Esophagus squamous epithelium (tissue), 5 donors: Measurements from ENCODE around the gene MUC22. TPM values are rescaled to one million over a fixed set of nuclear protein-coding genes. Genes with fewer than 3 reads are reported as not detected.
A peak's percentile ranks its signal among the peaks of the same experiment; 100 is the strongest.

Experiments
- DNase-seq: peaks from one replicate; lab custom pipeline; 2025; lab: John Stamatoyannopoulos, UW
- H3K27ac ChIP-seq, 4 donors: fragments of 200-600 bp; sonication (generic); one replicate each; pipeline ENCODE4 v1.5.1; 2016 to 2019; ENCODE audit warnings: mild to moderate bottlenecking in 1 of 4
- H3K27me3 ChIP-seq, 4 donors: fragments of 200-600 bp; sonication (generic); 1 replicate in 3 of 4; 2 replicates in 1 of 4; pipeline versions ENCODE4 v1.5.1 to v1.6.0; 2017 to 2021; ENCODE audit warnings: antibody characterized with exemption in 1 of 4
- H3K36me3 ChIP-seq, 3 donors: fragments of 200-600 bp; sonication (generic); one replicate each; pipeline ENCODE4 v1.5.1; 2016 to 2019
- H3K4me1 ChIP-seq, 3 donors: fragments of 200-600 bp; sonication (generic); one replicate each; pipeline ENCODE4 v1.5.1; 2017 to 2019
- H3K4me3 ChIP-seq, 4 donors: fragments of 200-600 bp; sonication (generic); 1 replicate in 3 of 4; 2 replicates in 1 of 4; pipeline ENCODE4 v1.5.1; 2016 to 2019; ENCODE audit warnings: mild to moderate bottlenecking in 2 of 4, moderate library complexity in 1 of 4
- H3K9me3 ChIP-seq, 3 donors: fragments of 200-600 bp; sonication (generic); one replicate each; pipeline ENCODE4 v1.5.1; 2016 to 2019
- POLR2A ChIP-seq, 4 donors: fragments of 450-650 bp; IDR thresholded peaks; one replicate each; pipeline ENCODE4 v1.6.1; 2017; ENCODE audit warnings: antibody characterized with exemption in 4 of 4, mild to moderate bottlenecking in 4 of 4, moderate library complexity in 3 of 4
- WGBS, 2 donors: methylation state at CpG; one replicate each; pipeline ENCODE4 v1.1.5; 2018; 5-methylcytosine and 5-hydroxymethylcytosine counted together
- intact Hi-C: fragments of 100-400 bp; cut with DNase I; formaldehyde crosslinking; loops from one replicate; pipeline ENCODE4 v1.15.0; 2022
- total RNA-seq, 4 donors: library from RNA; depleted of rRNA; stranded (reverse); fragments of >200 nt; gene quantifications; one replicate each; pipeline ENCODE4 v1.1.0, GENCODE V29; 2016
- TF ChIP-seq, protein P1 (sequence below), 6 experiments: fragments of 450-650 bp in 4 of 6; fragments of 200-600 bp in 2 of 6; sonication (generic) in 2 of 6; IDR thresholded peaks; one replicate each; pipeline ENCODE4 v1.5.1; 2016 to 2019; ENCODE audit warnings: antibody characterized with exemption in 6 of 6, mild to moderate bottlenecking in 4 of 6, moderate library complexity in 4 of 6
- donor health status: DM: yes; HTN: yes; CAD: no.

The MUC22 gene
- total RNA-seq, 4 donors from 2014 or later: 4.1 to 10.1 (median 7.6) TPM

DNA sequence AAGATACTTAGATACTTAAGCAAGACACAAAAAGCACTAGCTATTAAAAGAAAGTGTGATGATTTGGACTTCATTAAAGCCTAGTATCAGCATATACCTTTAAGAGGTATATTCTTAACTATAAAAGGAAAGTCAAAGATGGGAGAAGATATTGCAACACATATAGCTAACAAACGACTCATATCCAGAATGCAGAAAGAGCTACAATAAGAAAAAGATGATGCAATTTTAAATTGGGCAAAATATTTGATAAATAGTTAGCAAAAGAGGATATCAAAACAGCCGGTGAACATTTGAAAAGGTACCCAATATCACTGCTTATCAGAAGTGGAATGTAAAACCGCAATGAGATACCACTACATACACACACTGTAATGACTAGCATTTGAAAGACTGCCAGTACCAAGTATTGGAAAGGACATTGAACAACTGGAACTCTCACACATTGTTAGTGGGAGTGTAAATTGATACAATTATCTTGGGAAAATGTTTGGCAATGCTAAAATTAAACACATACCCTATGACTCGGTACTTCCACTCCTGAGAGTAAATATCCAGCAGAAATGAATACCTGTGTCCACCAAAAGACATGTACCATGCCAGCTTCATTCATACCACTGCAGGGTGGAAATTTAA, 25.7 kb downstream of the MUC22 start:
- no peak for TF ChIP-seq POLR2A (IDR thresholded peaks at IDR 0.05)
- TF ChIP-seq, protein P1, sequence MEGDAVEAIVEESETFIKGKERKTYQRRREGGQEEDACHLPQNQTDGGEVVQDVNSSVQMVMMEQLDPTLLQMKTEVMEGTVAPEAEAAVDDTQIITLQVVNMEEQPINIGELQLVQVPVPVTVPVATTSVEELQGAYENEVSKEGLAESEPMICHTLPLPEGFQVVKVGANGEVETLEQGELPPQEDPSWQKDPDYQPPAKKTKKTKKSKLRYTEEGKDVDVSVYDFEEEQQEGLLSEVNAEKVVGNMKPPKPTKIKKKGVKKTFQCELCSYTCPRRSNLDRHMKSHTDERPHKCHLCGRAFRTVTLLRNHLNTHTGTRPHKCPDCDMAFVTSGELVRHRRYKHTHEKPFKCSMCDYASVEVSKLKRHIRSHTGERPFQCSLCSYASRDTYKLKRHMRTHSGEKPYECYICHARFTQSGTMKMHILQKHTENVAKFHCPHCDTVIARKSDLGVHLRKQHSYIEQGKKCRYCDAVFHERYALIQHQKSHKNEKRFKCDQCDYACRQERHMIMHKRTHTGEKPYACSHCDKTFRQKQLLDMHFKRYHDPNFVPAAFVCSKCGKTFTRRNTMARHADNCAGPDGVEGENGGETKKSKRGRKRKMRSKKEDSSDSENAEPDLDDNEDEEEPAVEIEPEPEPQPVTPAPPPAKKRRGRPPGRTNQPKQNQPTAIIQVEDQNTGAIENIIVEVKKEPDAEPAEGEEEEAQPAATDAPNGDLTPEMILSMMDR (IDR thresholded peaks at IDR 0.05): no peak
- Histone ChIP-seq H3K4me1 (no peaks in the 10 kb centered on the region), H3K9me3 (no peaks in the 10 kb centered on the region), H3K27me3 (no peaks in the 10 kb centered on the region), H3K4me3 (no peak overlapping the region), H3K27ac (no peak overlapping the region), H3K36me3 (no peaks in the 10 kb centered on the region)
- intact Hi-C loops: no loop called here
- no peak for DNase-seq
- WGBS, 2 donors: 64% methylated on average over 4 of the region's 4 CpGs

DNA sequence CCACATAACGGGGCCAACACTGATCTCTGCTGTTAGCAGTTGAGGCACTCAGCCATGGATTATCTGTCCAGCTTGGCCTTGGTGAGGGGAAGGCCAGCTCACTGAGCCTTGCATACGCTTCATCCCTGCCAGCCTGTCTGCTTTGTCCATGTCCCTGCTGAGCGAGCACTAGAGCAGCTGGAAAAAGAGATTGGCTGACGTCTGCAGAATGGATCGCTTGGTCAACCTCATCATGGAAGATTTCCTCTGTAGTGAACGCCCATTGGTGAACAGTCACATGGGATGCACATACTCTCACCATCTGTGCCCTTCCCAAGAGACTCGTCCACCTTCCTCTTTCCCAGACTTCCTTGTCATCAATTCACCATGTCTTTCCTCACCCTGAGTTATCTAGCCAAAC, 26.9 kb downstream of the MUC22 start:
- Histone ChIP-seq H3K4me1 (no peaks in the 10 kb centered on the region), H3K27me3 (no peaks in the 10 kb centered on the region), H3K27ac (no peak overlapping the region), H3K4me3 (no peak overlapping the region), H3K9me3 (no peaks in the 10 kb centered on the region), H3K36me3 (no peaks in the 10 kb centered on the region)
- DNase-seq: no peak
- whole genome bisulfite sequencing, 2 donors: 80 to 82% methylated on average over 7 of the region's 7 CpGs
- intact Hi-C loops: no loop called here
- TF ChIP-seq, protein P1 (IDR thresholded peaks at IDR 0.05): no peak
- TF ChIP-seq POLR2A (IDR thresholded peaks at IDR 0.05): no peak

DNA sequence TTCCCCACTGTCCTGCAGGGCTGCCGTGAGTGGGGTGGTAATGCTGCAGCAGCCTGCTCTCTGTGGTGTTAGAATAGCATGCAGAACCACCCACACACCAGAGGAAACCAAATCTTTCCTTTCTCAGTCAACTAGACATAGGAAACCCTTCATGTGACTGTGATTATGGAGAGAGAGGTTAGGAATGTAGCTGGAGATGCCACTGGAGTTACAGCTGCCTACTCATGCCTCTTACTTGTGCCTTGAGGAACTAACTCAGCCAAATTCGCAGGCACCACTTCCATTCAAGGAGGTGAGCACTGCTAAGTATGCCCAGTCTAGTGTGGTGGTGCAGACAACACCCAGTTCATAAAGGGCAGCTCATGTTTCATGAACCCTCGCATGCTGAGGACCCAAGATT, 27.4 kb downstream of the MUC22 start:
- Histone ChIP-seq H3K4me1 (peaks cover 0 to 2% (median 0%) of the 10 kb centered on the region in 3 donors), H3K9me3 (no peaks in the 10 kb centered on the region), H3K36me3 (no peaks in the 10 kb centered on the region), H3K4me3 (no peak overlapping the region), H3K27me3 (no peaks in the 10 kb centered on the region), H3K27ac (no peak overlapping the region)
- no peak for DNase-seq
- no peak for TF ChIP-seq POLR2A (IDR thresholded peaks at IDR 0.05)
- TF ChIP-seq, protein P1 (IDR thresholded peaks at IDR 0.05): no peak
- WGBS, 2 donors: 29 to 82% methylated on average over 1 to 3 of the region's 3 CpGs
- intact Hi-C loops: no loop called here

DNA sequence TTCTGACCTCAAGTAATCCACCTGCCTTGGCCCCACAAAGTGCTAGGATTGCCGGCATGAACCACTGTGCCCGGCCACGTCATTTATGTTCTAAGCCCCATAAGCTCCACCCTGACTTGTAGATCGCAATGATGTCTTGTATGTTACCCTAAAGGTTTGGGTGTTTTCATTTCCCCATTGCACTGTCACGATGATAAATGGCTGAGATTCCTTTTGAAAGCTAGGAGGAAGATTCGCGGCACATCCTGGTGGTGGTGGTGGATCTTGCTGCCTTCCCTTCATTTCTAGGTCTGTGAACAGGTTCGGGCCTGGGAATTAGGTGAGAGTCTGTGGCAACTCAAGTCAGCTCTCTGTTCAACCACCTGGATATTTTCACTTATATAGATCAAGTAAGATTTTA, 28.3 kb downstream of the MUC22 start:
- no peaks in the 10 kb centered on the region for H3K9me3 ChIP-seq
- 83 to 89% methylated on average over 8 of the region's 8 CpGs for WGBS, 2 donors

DNA sequence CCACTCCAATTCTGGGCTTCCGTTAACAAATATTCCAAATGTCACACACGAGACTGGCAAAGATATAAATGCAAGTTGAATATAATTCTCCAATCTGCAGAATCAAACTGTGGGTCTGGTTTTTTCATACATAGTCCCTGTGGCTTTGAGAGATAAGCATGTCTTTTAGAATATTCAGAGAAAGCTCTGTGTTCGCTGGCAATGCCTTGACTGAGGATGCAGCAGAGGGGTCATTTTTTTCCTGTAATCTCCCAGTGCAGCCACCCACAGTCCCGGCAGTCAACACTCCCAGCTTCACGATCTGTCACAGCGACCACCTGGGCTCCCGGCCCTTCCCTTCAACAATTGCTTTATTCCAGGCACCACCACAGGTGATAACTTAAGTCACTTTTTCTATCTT, 30.5 kb downstream of the MUC22 start:
- peaks cover 0 to 9% (median 0%) of the 10 kb centered on the region in 3 donors for H3K4me1 ChIP-seq

More for the DNA sequence above, 28.3 kb downstream of the MUC22 start:
- no peaks in the 10 kb centered on the region for H3K27me3 ChIP-seq
- peaks cover 0 to 9% (median 0%) of the 10 kb centered on the region in 3 donors for H3K4me1 ChIP-seq
- H3K36me3 ChIP-seq: no peaks in the 10 kb centered on the region
- TF ChIP-seq POLR2A (IDR thresholded peaks at IDR 0.05): no peak
- TF ChIP-seq, protein P1 (IDR thresholded peaks at IDR 0.05): no peak
- H3K27ac ChIP-seq: no peak overlapping the region
- intact Hi-C loops: no loop called here
- H3K4me3 ChIP-seq: no peak overlapping the region
- no peak for DNase-seq

More for the DNA sequence above, 30.5 kb downstream of the MUC22 start:
- WGBS, 2 donors: 65 to 72% methylated on average over 7 of the region's 7 CpGs
- no peaks in the 10 kb centered on the region for H3K9me3 ChIP-seq
- no peak overlapping the region for H3K27ac ChIP-seq
- intact Hi-C loops: no loop called here
- TF ChIP-seq POLR2A (IDR thresholded peaks at IDR 0.05): no peak
- TF ChIP-seq, protein P1 (IDR thresholded peaks at IDR 0.05): peak in 1 of 6 experiments; percentile 4
- no peaks in the 10 kb centered on the region for H3K36me3 ChIP-seq
- no peaks in the 10 kb centered on the region for H3K27me3 ChIP-seq
- no peak overlapping the region for H3K4me3 ChIP-seq
- no peak for DNase-seq
